A673 (cell line): ENCODE measurements around the gene PBX1. TPM values are rescaled to one million over a fixed set of nuclear protein-coding genes. Genes with fewer than 3 reads are reported as not detected.

Experiments
- BruUV-seq: library from RNA; stranded (reverse); fragments of 400-500 nt; replicated peaks from 2 replicates; lab custom pipeline; 2021; lab: Mats Ljungman, UMichigan
- CTCF ChIA-PET: fragments of 300-600 bp; sonication (Branson Sonifier 250); formaldehyde crosslinking; loops from one replicate; lab custom pipeline; 2022; ENCODE audit warnings: antibody characterized with exemption; lab: Charles Lee
- POLR2A ChIA-PET: fragments of 300-600 bp; sonication (Branson Sonifier 250); formaldehyde crosslinking; loops from one replicate; lab custom pipeline; 2022; ENCODE audit warnings: antibody characterized with exemption; ENCODE audit not compliant: low non-redundant PET; lab: Charles Lee
- DNase-seq: peaks from one replicate; pipeline ENCODE4 v3.0.0-alpha.2; 2015; ENCODE audit warnings: low spot score
- H3K27ac ChIP-seq: fragments of 200-600 bp; sonication (generic); 2 replicates; pipeline ENCODE4 v1.5.1; 2016; ENCODE audit warnings: mixed run types, low read depth, mild to moderate bottlenecking, mixed read lengths, antibody characterized with exemption, low read length; ENCODE audit not compliant: poor library complexity, severe bottlenecking
- H3K27me3 ChIP-seq: fragments of 200-600 bp; sonication (generic); replicated peaks from 2 replicates; pipeline ENCODE4 v1.6.1; 2017; ENCODE audit warnings: mixed run types, low read depth, mild to moderate bottlenecking, mixed read lengths, antibody characterized with exemption, low read length; ENCODE audit not compliant: insufficient read depth, poor library complexity
- H3K36me3 ChIP-seq: fragments of 200-600 bp; sonication (generic); 2 replicates; pipeline ENCODE4 v1.6.1; 2016; ENCODE audit warnings: mixed run types, mild to moderate bottlenecking, mixed read lengths, antibody characterized with exemption, low read length; ENCODE audit not compliant: insufficient read depth, poor library complexity, severe bottlenecking
- H3K4me1 ChIP-seq: fragments of 200-600 bp; sonication (generic); 2 replicates; pipeline ENCODE4 v1.6.1; 2017; ENCODE audit warnings: mixed run types, mild to moderate bottlenecking, mixed read lengths, antibody characterized with exemption, low read length; ENCODE audit not compliant: insufficient read depth, poor library complexity, severe bottlenecking
- H3K4me3 ChIP-seq: fragments of 200-600 bp; sonication (generic); 2 replicates; pipeline ENCODE4 v1.5.1; 2016; ENCODE audit warnings: low read depth, mixed run types, mild to moderate bottlenecking, mixed read lengths, low read length; ENCODE audit not compliant: poor library complexity, severe bottlenecking
- H3K9me3 ChIP-seq: fragments of 200-600 bp; sonication (generic); 2 replicates; pipeline ENCODE4 v1.6.1; 2016; ENCODE audit warnings: mixed run types, low read depth, mild to moderate bottlenecking, mixed read lengths, antibody characterized with exemption, low read length; ENCODE audit not compliant: poor library complexity, severe bottlenecking
- CTCF ChIP-seq: fragments of 300-800, 200-600 bp; sonication (generic); conservative IDR thresholded peaks from 2 replicates; pipeline ENCODE4 v1.5.1; 2017; ENCODE audit warnings: low read depth, mild to moderate bottlenecking, antibody characterized with exemption, low read length, moderate library complexity, mixed read lengths
- EZH2 ChIP-seq: fragments of 200-600 bp; sonication (generic); IDR thresholded peaks from 2 replicates; pipeline ENCODE4 v1.6.1; 2017; ENCODE audit warnings: borderline replicate concordance, low read depth, mild to moderate bottlenecking, mixed read lengths, antibody characterized with exemption, low read length; ENCODE audit not compliant: poor library complexity, severe bottlenecking
- intact Hi-C: fragments of 100-400 bp; cut with micrococcal nuclease; formaldehyde crosslinking; loops from one replicate; pipeline ENCODE4 v1.10.0; 2022; ENCODE audit not compliant: unreplicated experiment
- total RNA-seq: library from RNA; stranded (reverse); gene quantifications from 2 replicates; pipeline ENCODE4 v1.2.3, GENCODE V29; 2021

The PBX1 gene
- total RNA-seq, 1 experiment from 2014 or later, result 51.5 TPM

GRCh38 chr1:164813776-164814175 is 254.8 kb downstream of the PBX1 start:
- BruUV-seq, result no TSS peak
- H3K9me3 ChIP-seq, result no peaks in the 10 kb centered on the region
- POLR2A ChIA-PET, result no interaction called here
- H3K36me3 ChIP-seq, result no peaks in the 10 kb centered on the region
- intact Hi-C loops, result no loop called here
- no peak for TF ChIP-seq CTCF
- no peak for TF ChIP-seq EZH2
- H3K27me3 ChIP-seq, result no peaks in the 10 kb centered on the region
- H3K4me1 ChIP-seq, result peaks cover 4% of the 10 kb centered on the region
- CTCF ChIA-PET, result no interaction called here
- DNase-seq, result no peak
- no peak overlapping the region for H3K4me3 ChIP-seq
- no peak overlapping the region for H3K27ac ChIP-seq

- H3K27me3 ChIP-seq, result no peaks in the 10 kb centered on the region
- ChIA-PET POLR2A (no interaction called here), CTCF (no interaction called here)
- no peak overlapping the region for H3K27ac ChIP-seq
- H3K4me1 ChIP-seq, result no peaks in the 10 kb centered on the region
- intact Hi-C loops, result no loop called here
- no TSS peak for BruUV-seq
- H3K9me3 ChIP-seq, result no peaks in the 10 kb centered on the region
- DNase-seq, result no peak
- TF ChIP-seq EZH2 (no peak), CTCF (no peak)
- H3K36me3 ChIP-seq, result peaks cover 4% of the 10 kb centered on the region
- H3K4me3 ChIP-seq, result no peak overlapping the region
Observed at GRCh38 chr1:164821648-164822047, 262.7 kb downstream of the PBX1 start.

- peaks cover 4% of the 10 kb centered on the region for H3K36me3 ChIP-seq
- H3K9me3 ChIP-seq, result no peaks in the 10 kb centered on the region
- intact Hi-C loops, result no loop called here
- CTCF ChIA-PET, result no interaction called here
- TF ChIP-seq CTCF (no peak), EZH2 (no peak)
- no peak for DNase-seq
- H3K27ac ChIP-seq, result no peak overlapping the region
- H3K27me3 ChIP-seq, result no peaks in the 10 kb centered on the region
- BruUV-seq, result no TSS peak
- no peaks in the 10 kb centered on the region for H3K4me1 ChIP-seq
- no peak overlapping the region for H3K4me3 ChIP-seq
- POLR2A ChIA-PET, result no interaction called here
Observed at GRCh38 chr1:164823486-164824279, 264.7 kb downstream of the PBX1 start.
